ENCODE data around the gene LCAT.
"Not testable (repeated sequence)": the region's sequence is repeated elsewhere in the genome, so short reads cannot be mapped to it uniquely, and the experiment has no call there.

The LCAT gene

GRCh38 chr16:67977005-67977404 lies 33.1 kb upstream of the LCAT start:
- no peak overlapping the region for H3K4me3 Mint-ChIP-seq
- H3K27me3 Mint-ChIP-seq: peaks cover 59% of the 10 kb centered on the region
- no peaks in the 10 kb centered on the region for H3K9me3 Mint-ChIP-seq
- no peak for DNase-seq
- CTCF ChIA-PET: interaction anchor here (1.4 kb wide), 1 partner anchor 8 kb away, joined by 3 read pairs; no protein-coding TSS in a partner anchor
- H3K27ac Mint-ChIP-seq: no peak overlapping the region
- H3K36me3 Mint-ChIP-seq: no peaks in the 10 kb centered on the region
- no peaks in the 10 kb centered on the region for H3K4me1 Mint-ChIP-seq

DNA sequence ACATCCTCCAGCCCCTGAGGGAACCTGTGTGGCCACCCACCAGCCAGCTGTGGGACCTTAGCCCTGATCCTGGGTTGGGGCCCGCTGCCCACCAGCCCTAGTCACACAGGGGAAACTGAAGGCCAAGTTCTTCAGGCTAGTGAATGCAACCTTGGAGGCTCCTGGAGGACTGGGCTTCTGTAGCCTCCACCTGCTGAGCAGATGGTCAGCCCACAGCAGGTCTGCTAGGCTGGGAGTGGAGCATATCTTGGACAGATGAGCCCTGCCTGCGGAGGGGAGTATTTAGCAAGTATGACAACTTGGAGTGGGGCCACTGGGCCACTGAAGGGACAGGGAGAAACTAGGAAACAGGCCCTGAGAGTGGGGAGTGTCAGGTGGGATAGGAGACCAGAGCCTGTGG lies 32.3 kb upstream of the LCAT start:
- CTCF ChIA-PET: no interaction called here
- no peaks in the 10 kb centered on the region for H3K36me3 Mint-ChIP-seq
- no peaks in the 10 kb centered on the region for H3K4me1 Mint-ChIP-seq
- H3K4me3 Mint-ChIP-seq: no peak overlapping the region
- no peaks in the 10 kb centered on the region for H3K9me3 Mint-ChIP-seq
- peak overlapping the region; percentile 45 for H3K27ac Mint-ChIP-seq
- DNase-seq: no peak
- H3K27me3 Mint-ChIP-seq: peaks cover 64% of the 10 kb centered on the region

DNA sequence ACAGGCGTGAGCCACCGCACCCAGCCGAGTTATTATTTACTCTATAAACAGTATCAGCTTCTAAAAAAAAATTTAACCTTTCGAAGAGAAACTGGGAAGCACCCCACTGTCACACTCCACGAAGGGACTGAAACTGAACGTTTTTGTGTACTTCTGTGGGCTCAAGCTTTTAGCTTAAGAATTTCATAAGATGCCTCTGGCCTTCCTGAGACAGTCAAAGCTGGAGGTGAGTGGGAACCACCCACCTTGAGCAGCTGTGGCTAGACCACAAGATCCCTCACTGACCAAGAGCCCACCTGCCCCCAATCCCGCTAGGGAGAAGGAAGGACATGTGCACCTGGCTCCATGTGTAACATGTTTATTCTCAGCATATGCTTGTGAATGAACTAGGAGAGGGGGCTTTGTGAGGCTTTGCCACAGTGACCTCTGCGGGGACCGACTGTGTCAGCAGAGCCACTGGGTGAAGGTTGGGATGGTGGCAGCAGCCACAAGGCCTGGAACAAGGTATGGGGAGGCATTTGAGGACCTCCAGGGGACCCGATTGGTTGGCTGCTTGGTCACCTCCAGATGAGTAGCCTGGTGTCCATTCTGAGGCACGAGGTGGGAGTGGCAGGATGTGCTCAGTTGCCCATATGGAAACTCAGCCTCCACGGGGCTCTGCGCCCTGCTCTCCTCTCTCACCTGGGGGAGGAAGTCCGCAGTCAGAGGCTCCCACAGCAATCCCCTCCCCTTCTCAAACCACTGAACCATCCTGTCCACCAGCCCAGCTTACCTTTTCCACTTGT lies 31.6 kb upstream of the LCAT start:
- no peaks in the 10 kb centered on the region for H3K36me3 Mint-ChIP-seq
- no peak for DNase-seq
- no peaks in the 10 kb centered on the region for H3K4me1 Mint-ChIP-seq
- CTCF ChIA-PET: interaction anchor here (1.1 kb wide), 1 partner anchor 66 kb away, joined by 6 read pairs; no protein-coding TSS in a partner anchor
- H3K4me3 Mint-ChIP-seq: no peak overlapping the region
- peaks cover 71% of the 10 kb centered on the region for H3K27me3 Mint-ChIP-seq
- H3K9me3 Mint-ChIP-seq: no peaks in the 10 kb centered on the region
- H3K27ac Mint-ChIP-seq: no peak overlapping the region

GRCh38 chr16:67972285-67972684 lies 28.4 kb upstream of the LCAT start:
- CTCF ChIA-PET, H3K27ac Mint-ChIP-seq, H3K4me3 Mint-ChIP-seq, H3K36me3 Mint-ChIP-seq, DNase-seq, H3K9me3 Mint-ChIP-seq: not testable (repeated sequence)
- Mint-ChIP-seq H3K27me3 (peaks cover 53% of the 10 kb centered on the region), H3K4me1 (peaks cover 15% of the 10 kb centered on the region)

DNA sequence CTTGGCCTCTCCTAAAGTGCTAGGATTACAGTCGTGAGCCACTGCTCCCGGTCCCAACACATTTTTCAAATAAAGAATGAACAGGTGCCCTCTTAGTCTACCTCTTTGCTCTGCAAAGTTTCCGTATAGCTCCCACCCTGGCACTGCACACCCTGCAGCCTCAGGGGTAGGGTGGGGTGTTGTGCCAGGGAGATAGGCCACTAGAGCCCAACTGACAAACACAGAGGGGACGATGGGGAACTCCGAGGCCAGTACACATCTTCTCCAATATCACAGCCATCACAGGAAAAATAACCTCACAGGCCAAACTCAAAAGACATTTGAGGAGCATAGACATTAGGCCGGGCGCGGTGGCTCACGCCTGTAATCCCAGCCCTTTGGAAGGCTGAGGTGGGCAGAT lies 27.2 kb upstream of the LCAT start:
- Mint-ChIP-seq H3K4me1 (peaks cover 27% of the 10 kb centered on the region), H3K36me3 (no peaks in the 10 kb centered on the region), H3K4me3 (peak overlapping the region; percentile 26), H3K9me3 (no peaks in the 10 kb centered on the region), H3K27ac (no peak overlapping the region), H3K27me3 (peaks cover 41% of the 10 kb centered on the region)
- DNase-seq: no peak
- CTCF ChIA-PET: no interaction called here

- peak overlapping the region; percentile 100 for H3K4me3 Mint-ChIP-seq
- no peaks in the 10 kb centered on the region for H3K9me3 Mint-ChIP-seq
- H3K36me3 Mint-ChIP-seq: no peaks in the 10 kb centered on the region
- peaks cover 33% of the 10 kb centered on the region for H3K4me1 Mint-ChIP-seq
- peak; percentile 41 for DNase-seq
- peak overlapping the region; percentile 93 for H3K27ac Mint-ChIP-seq
- peaks cover 25% of the 10 kb centered on the region for H3K27me3 Mint-ChIP-seq
- CTCF ChIA-PET: interaction anchor here (0.8 to 1.4 kb wide), 3 partner anchors 8 to 71 kb away, joined by 3 to 5 read pairs (median 3); partner anchors contain the start of genes DDX28 and DUS2
Measured at GRCh38 chr16:67969254-67970039, 25.5 kb upstream of the LCAT start.

GRCh38 chr16:67968400-67969253 lies 24.7 kb upstream of the LCAT start, which contains the start of gene SLC12A4:
Gene SLC12A4 (minus strand): TSS chr16:67968637. CDS start chr16:67968553, 84 bp downstream.
- Mint-ChIP-seq H3K9me3 (no peaks in the 10 kb centered on the region), H3K4me1 (peaks cover 33% of the 10 kb centered on the region), H3K4me3 (peak within 1 kb of the TSS; percentile 100), H3K36me3 (no peaks in the 10 kb centered on the region), H3K27ac (peak within 1 kb of the TSS; percentile 93), H3K27me3 (peaks cover 23% of the 10 kb centered on the region)
- peak; percentile 92 for DNase-seq
- CTCF ChIA-PET: interaction anchor here (0.8 to 1.4 kb wide), 3 partner anchors 9 to 72 kb away, joined by 3 to 5 read pairs (median 3); partner anchors contain the start of genes DDX28 and DUS2

DNA sequence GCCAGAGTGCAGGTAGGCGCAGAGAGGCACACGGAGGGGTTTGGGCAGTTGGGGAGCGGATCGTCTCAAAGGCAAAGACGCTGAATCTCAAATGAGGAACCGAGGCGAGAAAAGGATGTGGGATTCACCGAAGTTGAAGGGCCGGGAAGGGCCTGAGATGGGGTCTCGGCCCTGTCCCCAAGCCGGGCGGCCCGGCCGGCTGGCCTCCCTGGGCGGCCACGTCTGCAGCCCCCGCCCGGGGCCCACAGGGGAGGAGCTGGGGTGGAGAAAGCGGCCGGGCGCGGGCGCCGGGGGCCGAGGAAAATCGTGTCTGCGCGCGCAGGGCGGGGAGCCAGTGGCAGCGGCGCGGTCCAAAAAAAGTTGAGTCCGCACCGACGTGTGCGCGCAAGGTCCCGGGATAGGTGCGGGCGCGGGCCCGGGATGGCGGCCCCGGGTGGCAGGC lies 24.1 kb upstream of the LCAT start:
- Mint-ChIP-seq H3K9me3 (no peaks in the 10 kb centered on the region), H3K4me3 (peak overlapping the region; percentile 100), H3K27me3 (peaks cover 22% of the 10 kb centered on the region)

DNA sequence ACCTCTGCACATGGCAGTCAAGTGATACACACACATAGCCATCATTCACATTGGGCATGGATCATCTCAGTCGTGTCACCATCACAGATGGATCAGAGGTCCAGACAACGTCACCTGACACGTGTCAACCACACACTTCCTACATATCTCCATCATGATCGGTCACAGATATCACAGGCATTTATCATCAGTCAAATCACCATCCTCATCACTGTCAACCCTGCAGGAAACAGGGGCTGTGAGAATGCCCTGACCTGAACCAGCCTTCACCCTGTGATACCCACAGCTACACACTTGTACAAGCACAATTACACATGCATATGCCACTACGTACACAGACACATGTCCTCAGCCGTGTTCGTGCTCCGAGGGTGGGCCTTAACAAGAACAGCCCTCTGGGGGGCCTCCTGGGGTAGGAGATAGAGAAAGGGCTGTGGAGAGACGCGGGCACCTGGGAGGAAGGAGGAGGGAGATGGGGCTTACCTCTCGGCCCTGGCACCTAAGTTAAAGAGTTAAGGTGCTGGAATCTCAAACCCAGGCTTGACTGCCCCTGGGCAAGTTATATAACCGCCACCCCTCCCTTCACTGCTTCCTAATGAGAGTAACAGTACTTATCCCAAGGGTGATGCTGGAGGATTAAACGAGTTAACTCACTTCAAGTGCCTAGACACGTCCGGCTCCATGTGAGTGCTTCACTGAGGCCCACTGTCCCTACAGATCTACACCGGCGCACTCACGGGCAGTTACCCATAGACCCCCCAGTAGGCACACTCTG lies 23.4 kb upstream of the LCAT start:
- Mint-ChIP-seq H3K9me3 (no peaks in the 10 kb centered on the region), H3K4me3 (peak overlapping the region; percentile 100), H3K4me1 (peaks cover 35% of the 10 kb centered on the region), H3K27me3 (peaks cover 16% of the 10 kb centered on the region), H3K27ac (peak overlapping the region; percentile 93), H3K36me3 (peaks cover 5% of the 10 kb centered on the region)
- CTCF ChIA-PET: interaction anchor here (1.1 to 1.6 kb wide), 2 partner anchors 14 to 74 kb away, joined by 5 to 7 read pairs; partner anchors contain the start of gene DPEP3
- peak; percentile 48 for DNase-seq

More for the DNA sequence above, 24.1 kb upstream of the LCAT start:
- H3K4me1 Mint-ChIP-seq: peaks cover 33% of the 10 kb centered on the region
- peak overlapping the region; percentile 93 for H3K27ac Mint-ChIP-seq
- no peaks in the 10 kb centered on the region for H3K36me3 Mint-ChIP-seq
- peak; percentile 62 for DNase-seq
- CTCF ChIA-PET: no interaction called here

GRCh38 chr16:67966549-67967182 lies 22.7 kb upstream of the LCAT start:
- Mint-ChIP-seq H3K27me3 (peaks cover 9% of the 10 kb centered on the region), H3K4me3 (peak overlapping the region; percentile 100), H3K9me3 (no peaks in the 10 kb centered on the region), H3K36me3 (peaks cover 11% of the 10 kb centered on the region), H3K27ac (no peak overlapping the region), H3K4me1 (peaks cover 35% of the 10 kb centered on the region)
- CTCF ChIA-PET: interaction anchor here (1.1 to 1.6 kb wide), 2 partner anchors 14 to 74 kb away, joined by 5 to 7 read pairs; partner anchors contain the start of gene DPEP3
- DNase-seq: no peak

DNA sequence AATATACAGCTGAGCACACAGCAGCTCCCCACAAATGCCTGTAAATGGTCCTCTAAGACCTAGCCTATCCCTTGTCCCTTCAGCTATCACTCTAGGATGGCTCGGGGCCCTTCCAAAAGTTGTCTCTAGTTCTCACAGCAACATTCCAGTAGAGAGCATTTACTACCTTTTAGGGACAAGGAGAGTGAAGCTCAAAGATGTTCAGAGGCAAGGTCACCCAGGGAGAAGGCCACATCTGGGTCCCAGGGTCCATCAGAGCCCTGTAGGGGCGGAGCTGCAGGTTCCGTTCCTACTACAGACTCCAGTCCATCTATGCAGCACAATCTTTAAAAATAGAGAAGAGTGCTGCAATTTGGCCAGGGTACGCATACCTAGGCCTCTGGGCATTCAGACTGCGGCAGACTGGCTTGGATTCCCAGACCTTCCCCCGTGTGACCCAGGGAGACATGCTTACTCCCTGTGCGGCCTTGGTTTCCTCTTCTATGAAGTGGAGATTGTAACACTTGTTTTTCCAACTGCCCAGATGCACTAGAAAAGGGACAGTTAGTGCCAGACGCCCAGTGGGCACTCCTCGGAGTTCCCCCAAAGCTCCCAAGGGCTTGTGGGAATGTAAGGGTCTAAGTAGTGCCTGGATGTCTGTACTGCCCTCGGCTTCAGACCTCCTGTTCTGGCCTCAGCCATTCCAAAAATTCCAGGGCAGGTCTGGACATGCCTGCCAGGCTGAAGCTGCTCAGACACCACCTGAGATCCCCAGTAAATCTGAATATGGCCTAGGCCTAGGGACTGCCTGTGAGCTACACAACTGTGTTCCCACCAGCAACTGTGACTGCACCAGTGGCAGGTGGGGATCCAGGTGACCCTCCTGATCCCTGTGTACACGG lies 22.0 kb upstream of the LCAT start:
- peaks cover 4% of the 10 kb centered on the region for H3K27me3 Mint-ChIP-seq
- no peaks in the 10 kb centered on the region for H3K9me3 Mint-ChIP-seq
- CTCF ChIA-PET: interaction anchor here (0.7 to 1.6 kb wide), 4 partner anchors 12 to 75 kb away, joined by 3 to 7 read pairs (median 4); partner anchors contain the start of gene DPEP3
- no peak overlapping the region for H3K27ac Mint-ChIP-seq
- no peak for DNase-seq
- H3K4me1 Mint-ChIP-seq: peaks cover 35% of the 10 kb centered on the region
- H3K36me3 Mint-ChIP-seq: peaks cover 17% of the 10 kb centered on the region
- no peak overlapping the region for H3K4me3 Mint-ChIP-seq

All from activated naive CD4-positive, alpha-beta T cell treated with anti-CD3 and anti-CD28 coated beads, Interleukin-2, amount 10 ng/mL, durations not matched to agents 7 days and 5 days (primary cell).